ENCODE measurements around the gene ENOX1.

Gene ENOX1

GRCh38 chr13:43362556-43362955, 424.2 kb downstream of the ENOX1 start:
- no peak for TF ChIP-seq CTCF (IDR thresholded peaks at IDR 0.05; ENCODE audit: control insufficient read depth, extremely low read depth, insufficient read depth)
- H3K4me3 ChIP-seq (ENCODE audit: low read depth, low read length), result no peak overlapping the region
- no peak for DNase-seq (ENCODE audit: low read depth)

GRCh38 chr13:43360892-43361610, 425.7 kb downstream of the ENOX1 start:
- no peak for DNase-seq (ENCODE audit: low read depth)
- TF ChIP-seq CTCF (IDR thresholded peaks at IDR 0.05; ENCODE audit: control insufficient read depth, extremely low read depth, insufficient read depth), result no peak
- no peak overlapping the region for H3K4me3 ChIP-seq (ENCODE audit: low read depth, low read length)

- H3K4me3 ChIP-seq (ENCODE audit: low read depth, low read length), result no peak overlapping the region
- no peak for DNase-seq (ENCODE audit: low read depth)
- no peak for TF ChIP-seq CTCF (IDR thresholded peaks at IDR 0.05; ENCODE audit: control insufficient read depth, extremely low read depth, insufficient read depth)
Observed at GRCh38 chr13:43360171-43360570, 426.6 kb downstream of the ENOX1 start.

- no peak for TF ChIP-seq CTCF (IDR thresholded peaks at IDR 0.05; ENCODE audit: control insufficient read depth, extremely low read depth, insufficient read depth)
- DNase-seq (ENCODE audit: low read depth), result no peak
- no peak overlapping the region for H3K4me3 ChIP-seq (ENCODE audit: low read depth, low read length)
Observed at GRCh38 chr13:43359536-43359935, 427.2 kb downstream of the ENOX1 start.

GRCh38 chr13:43357564-43357963, 429.2 kb downstream of the ENOX1 start:
- no peak for TF ChIP-seq CTCF (IDR thresholded peaks at IDR 0.05; ENCODE audit: control insufficient read depth, extremely low read depth, insufficient read depth)

GRCh38 chr13:43356567-43356966, 430.2 kb downstream of the ENOX1 start:
- no peak overlapping the region for H3K4me3 ChIP-seq (ENCODE audit: low read depth, low read length)
- TF ChIP-seq CTCF (IDR thresholded peaks at IDR 0.05; ENCODE audit: control insufficient read depth, extremely low read depth, insufficient read depth), result no peak
- no peak for DNase-seq (ENCODE audit: low read depth)

More at GRCh38 chr13:43357564-43357963, 429.2 kb downstream of the ENOX1 start:
- DNase-seq (ENCODE audit: low read depth), result no peak
- no peak overlapping the region for H3K4me3 ChIP-seq (ENCODE audit: low read depth, low read length)

GRCh38 chr13:43355774-43356173, 431.0 kb downstream of the ENOX1 start:
- TF ChIP-seq CTCF (IDR thresholded peaks at IDR 0.05; ENCODE audit: control insufficient read depth, extremely low read depth, insufficient read depth), result no peak
- H3K4me3 ChIP-seq (ENCODE audit: low read depth, low read length), result no peak overlapping the region
- DNase-seq (ENCODE audit: low read depth), result no peak
